Measurements from ENCODE around the gene NYNRIN.

GRCh38 chr14:24390701-24391468 lies 7.9 kb upstream of the NYNRIN start:
- TF ChIP-seq CTCF (IDR thresholded peaks at IDR 0.05): no peak
- TF ChIP-seq POLR2A (IDR thresholded peaks at IDR 0.05): no peak

Measured in Peyer's patch (tissue), 4 donors.